NOMO-1 treated with dmso at 0.1 percent for 144 hours (cell line): ENCODE measurements around the gene GALNT17.
A peak's percentile ranks its signal among the peaks of the same experiment; 100 is the strongest.

Source experiments
- DNase-seq: peaks from one replicate; lab custom pipeline; 2025; ENCODE audit not compliant: unreplicated experiment; lab: John Stamatoyannopoulos, UW

Gene GALNT17

GRCh38 chr7:71486856-71487628 is 355.1 kb downstream of the GALNT17 start:
- DNase-seq, result no peak

- no peak for DNase-seq
Observed at GRCh38 chr7:71488308-71488707, 356.4 kb downstream of the GALNT17 start.

GRCh38 chr7:71491336-71491735 is 359.4 kb downstream of the GALNT17 start:
- DNase-seq, result no peak

- no peak for DNase-seq
Observed at GRCh38 chr7:71495828-71496227, 363.9 kb downstream of the GALNT17 start.

GRCh38 chr7:71497256-71497946 is 365.5 kb downstream of the GALNT17 start:
- DNase-seq, result peak; percentile 8

- DNase-seq, result no peak
Observed at GRCh38 chr7:71498381-71498780, 366.4 kb downstream of the GALNT17 start.

GRCh38 chr7:71504697-71505441 is 372.9 kb downstream of the GALNT17 start:
- DNase-seq, result no peak

GRCh38 chr7:71506822-71507221 is 374.9 kb downstream of the GALNT17 start:
- DNase-seq, result no peak

- no peak for DNase-seq
Observed at GRCh38 chr7:71507680-71508602, 376.0 kb downstream of the GALNT17 start.

- no peak for DNase-seq
Observed at GRCh38 chr7:71509381-71509780, 377.4 kb downstream of the GALNT17 start.

- no peak for DNase-seq
Observed at GRCh38 chr7:71511361-71511807, 379.4 kb downstream of the GALNT17 start.

GRCh38 chr7:71517940-71518699 is 386.2 kb downstream of the GALNT17 start:
- DNase-seq, result no peak

- no peak for DNase-seq
Observed at GRCh38 chr7:71518880-71519279, 386.9 kb downstream of the GALNT17 start.

- no peak for DNase-seq
Observed at GRCh38 chr7:71521506-71521905, 389.6 kb downstream of the GALNT17 start.

- DNase-seq, result no peak
Observed at GRCh38 chr7:71526106-71526505, 394.2 kb downstream of the GALNT17 start.

- DNase-seq, result no peak
Observed at GRCh38 chr7:71527213-71527612, 395.3 kb downstream of the GALNT17 start.

- no peak for DNase-seq
Observed at GRCh38 chr7:71535616-71536015, 403.7 kb downstream of the GALNT17 start.

- DNase-seq, result no peak
Observed at GRCh38 chr7:71538210-71538609, 406.3 kb downstream of the GALNT17 start.

GRCh38 chr7:71539615-71540014 is 407.7 kb downstream of the GALNT17 start:
- no peak for DNase-seq
